HCT116 (cell line): ENCODE results near the gene THRAP3. TPM values are rescaled to one million over a fixed set of nuclear protein-coding genes. Genes with fewer than 3 reads are reported as not detected.
"Not testable (repeated sequence)": the region's sequence is repeated elsewhere in the genome, so short reads cannot be mapped to it uniquely, and the experiment has no call there.

ENCODE experiments used
- ATAC-seq: fragments of 200-7000 bp; cut with Tn5 transposase; 2 replicates; pipeline ENCODE4 v1.9.1; 2020; ENCODE audit warnings: mild to moderate bottlenecking, moderate library complexity
- BruUV-seq: library from RNA; stranded (reverse); fragments of 400-500 nt; replicated peaks from 2 replicates; lab custom pipeline; 2021; lab: Mats Ljungman, UMichigan
- CTCF ChIA-PET: fragments of 300-600 bp; sonication (Branson Sonifier 250); formaldehyde crosslinking; loops from one replicate; lab custom pipeline; 2021; ENCODE audit warnings: antibody characterized with exemption; lab: Charles Lee
- POLR2A ChIA-PET: fragments of 300-600, 350-600 bp; sonication (Branson Sonifier 250); formaldehyde crosslinking; loops from one replicate; lab custom pipeline; 2021; ENCODE audit warnings: antibody characterized with exemption; lab: Charles Lee
- RAD21 ChIA-PET, 2 experiments: fragments of 300-600 bp; sonication (Branson Sonifier 250); formaldehyde crosslinking; loops; one replicate each; lab custom pipeline; 2023; ENCODE audit warnings: low total read pairs in 2 of 2; ENCODE audit not compliant: uncharacterized antibody in 2 of 2, unreplicated experiment in 2 of 2, low non-redundant PET in 1 of 2; lab: Charles Lee
- DNase-seq: peaks from one replicate; pipeline ENCODE4 v3.0.0-alpha.2; 2010; ENCODE audit warnings: low read depth, low spot score
- H2AFZ ChIP-seq: fragments of 200-600 bp; shearing (Covaris generic), sonication (generic); 2 replicates; pipeline ENCODE4 v1.6.1; 2017; ENCODE audit warnings: low read depth, mixed run types, mixed read lengths, antibody characterized with exemption, low read length; ENCODE audit not compliant: poor library complexity, severe bottlenecking
- H3K27ac ChIP-seq: 2 replicates; pipeline ENCODE4 v1.5.1; 2012; ENCODE audit warnings: low read depth, low read length
- H3K27me3 ChIP-seq: fragments of 200-600 bp; sonication (generic); 2 replicates; pipeline ENCODE4 v1.6.1; 2016; ENCODE audit warnings: mixed run types, low read length, mixed read lengths; ENCODE audit not compliant: insufficient read depth
- H3K36me3 ChIP-seq, 2 experiments: fragments of 200-500 bp in 1 of 2; fragments of 200-600 bp in 1 of 2; sonication (Bioruptor generic) in 1 of 2; sonication (generic) in 1 of 2; 2 replicates each; pipeline versions ENCODE4 v1.5.1 to v1.6.1; 2014 to 2016; ENCODE audit warnings: low read length in 2 of 2, inconsistent platforms in 1 of 2, mixed read lengths in 1 of 2, mixed run types in 1 of 2; ENCODE audit not compliant: insufficient read depth in 2 of 2, control insufficient read depth in 1 of 2
- H3K4me1 ChIP-seq, 2 experiments: fragments of 200-600 bp in 1 of 2; sonication (generic) in 1 of 2; 2 replicates each; pipeline versions ENCODE4 v1.5.1 to v1.6.1; 2012 to 2017; ENCODE audit warnings: low read length in 2 of 2, inconsistent platforms in 1 of 2, mild to moderate bottlenecking in 1 of 2, mixed read lengths in 1 of 2, mixed run types in 1 of 2, moderate library complexity in 1 of 2; ENCODE audit not compliant: insufficient read depth in 2 of 2, control insufficient read depth in 1 of 2
- H3K4me2 ChIP-seq: fragments of 200-600 bp; sonication (generic); 2 replicates; pipeline ENCODE4 v1.6.1; 2017; ENCODE audit warnings: mixed run types, low read length, mixed read lengths
- H3K4me3 ChIP-seq, 2 experiments: fragments of 200-600 bp in 1 of 2; sonication (generic) in 1 of 2; replicated peaks in 1 of 2; 2 replicates each; pipeline ENCODE4 v1.5.1; 2011 to 2016; ENCODE audit warnings: low read length in 2 of 2, control low read depth in 1 of 2, low read depth in 1 of 2, mild to moderate bottlenecking in 1 of 2, mixed read lengths in 1 of 2, mixed run types in 1 of 2
- H3K79me2 ChIP-seq: fragments of 200-600 bp; sonication (generic); 2 replicates; pipeline ENCODE4 v1.6.1; 2017; ENCODE audit warnings: mild to moderate bottlenecking, mixed run types, low read length, moderate library complexity, mixed read lengths; ENCODE audit not compliant: insufficient read depth
- H3K9ac ChIP-seq: fragments of 200-600 bp; sonication (generic); 2 replicates; pipeline ENCODE4 v1.6.1; 2016; ENCODE audit warnings: low read length, mixed read lengths
- H3K9me2 ChIP-seq: fragments of 200-600 bp; sonication (generic), shearing (Covaris generic); 2 replicates; pipeline ENCODE4 v1.6.1; 2017; ENCODE audit warnings: mixed run types, mild to moderate bottlenecking, moderate library complexity; ENCODE audit not compliant: insufficient read depth
- H3K9me3 ChIP-seq, 2 experiments: fragments of 200-500 bp in 1 of 2; fragments of 200-600 bp in 1 of 2; sonication (Bioruptor generic) in 1 of 2; sonication (generic) in 1 of 2; 2 replicates each; pipeline ENCODE4 v1.6.1; 2014 to 2017; ENCODE audit warnings: low read length in 2 of 2, mixed read lengths in 2 of 2, inconsistent platforms in 1 of 2, low read depth in 1 of 2, mild to moderate bottlenecking in 1 of 2, mixed run types in 1 of 2, moderate library complexity in 1 of 2; ENCODE audit not compliant: control insufficient read depth in 1 of 2, insufficient read depth in 1 of 2
- H4K20me1 ChIP-seq: fragments of 200-600 bp; sonication (generic), shearing (Covaris generic); 2 replicates; pipeline ENCODE4 v1.6.1; 2017; ENCODE audit warnings: mixed run types, mild to moderate bottlenecking, moderate library complexity; ENCODE audit not compliant: insufficient read depth
- ATF3 ChIP-seq: IDR thresholded peaks from 2 replicates; pipeline ENCODE4 v1.6.1; 2012
- ELF1 ChIP-seq: IDR thresholded peaks from 2 replicates; pipeline ENCODE4 v1.6.1; 2012; ENCODE audit warnings: low read depth, borderline replicate concordance
- EZH2 ChIP-seq: fragments of 200-600 bp; sonication (generic); IDR thresholded peaks from 2 replicates; pipeline ENCODE4 v1.6.1; 2017; ENCODE audit warnings: antibody characterized with exemption, mixed run types
- SRF ChIP-seq: IDR thresholded peaks from 2 replicates; pipeline ENCODE4 v1.6.1; 2012; ENCODE audit warnings: low read depth
- YY1 ChIP-seq: IDR thresholded peaks from 2 replicates; pipeline ENCODE4 v1.6.1; 2011; ENCODE audit warnings: low read length, low read depth, moderate library complexity, mild to moderate bottlenecking; ENCODE audit not compliant: insufficient replicate concordance; ENCODE audit errors: extremely low read depth
- ZNF274 ChIP-seq: fragments of 200-500 bp; sonication (Bioruptor generic); IDR thresholded peaks from 2 replicates; pipeline ENCODE4 v1.6.1; 2014; ENCODE audit warnings: mild to moderate bottlenecking, low read depth, low read length, inconsistent platforms
- intact Hi-C: fragments of 100-400 bp; cut with micrococcal nuclease; formaldehyde crosslinking; loops from 2 replicates; pipeline ENCODE4 v1.10.0; 2022
- total RNA-seq: library from RNA; stranded (reverse); gene quantifications from one replicate; pipeline ENCODE4 v1.2.1, GENCODE V29; 2021; ENCODE audit not compliant: unreplicated experiment

THRAP3 gene
- total RNA-seq, 1 experiment from 2014 or later, result 144 TPM

GRCh38 chr1:36230279-36230678, 6.0 kb downstream of the THRAP3 start:
- Histone ChIP-seq H3K36me3 (peaks cover 17 to 40% of the 10 kb centered on the region in 2 experiments; a peak in 3 of 4 replicates), H4K20me1 (peaks cover 19% of the 10 kb centered on the region; the same call in 1 of the 2 replicates), H3K4me1 (peaks cover 3 to 11% of the 10 kb centered on the region in 2 experiments; a peak in 3 of 4 replicates), H3K79me2 (peaks cover 100% of the 10 kb centered on the region)
- DNase-seq, CTCF ChIA-PET, BruUV-seq, H3K27ac ChIP-seq, ATAC-seq, H2AFZ ChIP-seq, H3K9me3 ChIP-seq, POLR2A ChIA-PET, H3K4me2 ChIP-seq, RAD21 ChIA-PET, H3K4me3 ChIP-seq, H3K9ac ChIP-seq, H3K27me3 ChIP-seq, intact Hi-C loops, H3K9me2 ChIP-seq: not testable (repeated sequence)

- H3K36me3 ChIP-seq, result peaks cover 19 to 34% of the 10 kb centered on the region in 2 experiments; a peak in 3 of 4 replicates
- ChIA-PET RAD21 (no interaction called here), CTCF (no interaction called here), POLR2A (no interaction called here)
- peaks cover 17% of the 10 kb centered on the region; the same call in 1 of the 2 replicates for H4K20me1 ChIP-seq
- no peak overlapping the region for H2AFZ ChIP-seq
- no peak for DNase-seq
- intact Hi-C loops, result no loop called here
- H3K79me2 ChIP-seq, result peaks cover 100% of the 10 kb centered on the region
- H3K9me3 ChIP-seq, result no peaks in the 10 kb centered on the region
- no peaks in the 10 kb centered on the region for H3K27me3 ChIP-seq
- H3K4me1 ChIP-seq, result 0 out of 4 replicates have a peak, but pooled peaks cover 0 to 3% of the 10 kb centered on the region in 2 experiments
- TF ChIP-seq EZH2 (no peak), ATF3 (no peak), ZNF274 (no peak), YY1 (no peak), SRF (no peak), ELF1 (no peak)
- H3K27ac ChIP-seq, result no peak overlapping the region
- BruUV-seq, result no TSS peak
- no peak overlapping the region for H3K9ac ChIP-seq
- H3K9me2 ChIP-seq, result no peaks in the 10 kb centered on the region
- ATAC-seq, result no peak
- no peak overlapping the region for H3K4me3 ChIP-seq
- H3K4me2 ChIP-seq, result no peak overlapping the region
Observed at GRCh38 chr1:36231191-36231590, 6.9 kb downstream of the THRAP3 start.
